NCI-H1436 treated with DMSO at 0.1 percent for 48 hours (cell line): ENCODE data around the gene EMC7.
"Not testable (repeated sequence)": the region's sequence is repeated elsewhere in the genome, so short reads cannot be mapped to it uniquely, and the experiment has no call there.

ENCODE experiments used
- DNase-seq: peaks from one replicate; lab custom pipeline; 2025; lab: John Stamatoyannopoulos, UW

Gene EMC7

GRCh38 chr15:34101366-34102174 lies at the start of gene EMC7, which contains the start of gene PGBD4:
EMC7 (minus strand) TSS chr15:34101862; CDS start chr15:34101839, 23 bp downstream.
PGBD4 (plus strand) TSS chr15:34102083; CDS start chr15:34102532, 449 bp downstream.
- peak; percentile 92 for DNase-seq

DNA sequence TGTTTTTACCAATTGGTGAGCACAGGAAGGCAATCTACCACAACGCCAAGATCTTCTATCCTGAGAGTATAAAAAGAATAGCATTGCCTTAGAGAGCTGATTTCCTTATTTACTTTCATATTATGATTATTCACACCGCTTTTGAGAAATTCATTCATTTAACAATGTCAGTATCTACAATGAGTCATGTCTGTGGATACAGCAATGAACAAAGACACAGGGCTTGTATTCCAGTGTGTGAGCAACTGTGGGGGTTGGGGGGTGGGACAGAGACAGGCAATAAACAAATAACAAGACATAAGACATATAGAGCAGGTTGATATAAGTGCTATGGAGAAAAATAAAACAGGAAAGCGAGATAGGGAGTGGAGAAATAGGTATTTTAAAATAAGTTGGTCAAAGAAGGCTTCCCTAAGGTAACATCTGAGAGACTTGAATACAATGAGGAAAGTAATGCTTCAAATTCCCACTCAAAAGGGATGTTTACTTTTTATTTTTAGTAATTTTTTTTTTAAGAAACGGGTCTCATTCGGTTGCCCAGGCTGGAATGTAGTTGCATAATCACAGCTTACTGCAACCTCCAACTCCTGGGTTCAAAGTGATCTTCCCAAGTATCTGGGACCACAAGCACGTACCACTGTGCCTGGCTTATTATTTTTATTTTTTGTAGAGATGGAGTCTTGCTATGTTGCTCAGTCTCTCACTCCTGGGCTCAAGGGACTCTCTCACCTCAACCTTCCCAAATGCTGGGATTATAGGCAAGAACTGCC lies 45.9 kb upstream of the EMC7 start:
- no peak for DNase-seq

GRCh38 chr15:34133511-34133910 lies 31.8 kb upstream of the EMC7 start:
- DNase-seq: no peak

DNA sequence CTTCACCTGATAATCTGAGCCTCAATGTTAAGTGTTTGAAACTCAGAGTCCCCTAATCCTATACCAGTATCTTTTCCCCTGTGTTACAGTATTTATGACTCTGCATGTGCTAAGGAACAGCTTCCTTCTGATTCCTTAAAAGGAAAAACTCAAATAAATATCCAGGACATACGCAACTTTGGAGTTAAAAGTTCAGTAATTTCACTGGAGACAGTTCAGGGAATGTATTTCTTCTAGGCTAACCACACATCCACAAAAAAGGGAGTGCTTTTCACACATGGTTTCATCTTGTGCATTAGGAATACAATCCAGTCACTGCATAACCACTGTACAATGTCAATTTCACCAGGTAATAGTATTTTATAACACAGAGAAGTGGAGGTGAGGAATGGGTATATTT lies 31.2 kb upstream of the EMC7 start:
- DNase-seq: no peak

DNA sequence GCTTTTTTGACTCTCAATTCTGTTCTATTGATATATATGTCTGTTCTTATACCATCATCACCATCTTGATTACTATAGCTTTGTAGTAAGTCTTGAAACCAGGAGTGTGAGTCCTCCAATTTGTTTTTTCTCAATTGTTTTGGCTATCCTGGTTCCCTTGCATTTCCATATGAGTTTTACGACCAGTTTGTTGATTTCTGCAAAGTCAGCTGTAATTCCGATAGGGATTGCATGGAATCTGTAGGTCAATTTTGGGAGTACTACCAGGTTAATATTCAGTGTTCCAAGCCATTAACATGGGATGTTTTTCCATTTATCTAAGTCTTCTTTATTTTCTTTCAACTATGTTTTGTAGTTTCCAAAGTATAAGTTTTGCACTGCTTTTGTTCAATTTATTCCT lies 27.2 kb upstream of the EMC7 start:
- DNase-seq: no peak

DNA sequence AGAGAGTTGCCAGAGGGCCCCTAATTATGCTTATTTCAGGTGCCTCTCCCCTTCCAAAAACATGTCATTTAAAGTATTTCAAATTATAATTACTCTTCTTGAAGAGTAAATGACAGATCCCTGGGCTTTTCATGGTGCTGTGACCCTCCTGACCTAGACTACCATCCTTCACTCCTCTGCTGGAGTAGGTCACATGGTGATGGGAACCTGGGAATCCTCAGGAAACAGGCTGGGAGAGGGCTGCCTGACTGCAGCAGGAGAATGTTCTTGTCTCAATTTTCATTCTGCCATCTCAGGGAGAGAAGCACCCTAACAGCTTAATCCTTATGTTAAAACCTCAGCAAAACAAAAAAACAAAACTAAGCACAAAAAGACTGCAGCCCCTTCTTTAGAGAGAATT lies 24.9 kb upstream of the EMC7 start:
- no peak for DNase-seq

DNA sequence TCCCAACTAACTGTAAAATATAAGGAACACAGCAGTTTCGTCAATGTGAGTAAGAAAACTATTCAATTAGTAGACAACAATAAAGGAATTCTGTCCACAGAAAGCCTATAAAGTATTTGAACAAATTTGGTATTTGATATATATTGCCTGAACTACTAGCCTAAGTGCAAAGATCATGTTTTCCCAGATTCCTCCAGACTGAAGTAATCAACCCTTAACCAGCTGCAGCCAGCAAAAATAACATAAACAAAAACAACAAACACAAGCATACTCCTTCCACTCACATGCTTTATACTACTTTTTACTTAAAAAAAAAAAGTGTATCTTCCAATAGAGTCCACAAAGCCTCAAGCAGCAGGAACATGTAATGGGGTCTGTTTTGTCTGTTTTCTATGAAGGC lies 24.3 kb upstream of the EMC7 start:
- no peak for DNase-seq

- DNase-seq: no peak
Measured at GRCh38 chr15:34124651-34125050, 23.0 kb upstream of the EMC7 start.

DNA sequence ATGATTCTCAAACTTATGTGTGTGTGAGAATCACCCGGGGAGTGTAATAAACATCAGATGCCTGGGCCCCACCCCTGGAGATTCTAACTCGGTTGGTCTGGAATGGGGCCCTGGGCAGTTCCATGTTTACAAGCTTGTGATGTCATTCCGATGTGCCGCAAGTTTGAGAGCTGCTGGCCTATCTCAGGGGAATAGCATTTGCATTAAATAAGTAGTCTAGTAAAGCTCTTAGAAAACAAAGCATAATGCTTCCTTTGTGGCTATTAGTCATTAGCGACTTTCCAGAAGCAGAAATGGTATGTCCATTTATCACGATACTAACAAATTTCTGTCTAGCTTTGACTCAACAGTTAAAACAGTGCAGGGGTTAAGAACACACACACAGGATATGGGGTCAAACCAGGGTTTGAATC lies 21.1 kb upstream of the EMC7 start:
- DNase-seq: no peak

DNA sequence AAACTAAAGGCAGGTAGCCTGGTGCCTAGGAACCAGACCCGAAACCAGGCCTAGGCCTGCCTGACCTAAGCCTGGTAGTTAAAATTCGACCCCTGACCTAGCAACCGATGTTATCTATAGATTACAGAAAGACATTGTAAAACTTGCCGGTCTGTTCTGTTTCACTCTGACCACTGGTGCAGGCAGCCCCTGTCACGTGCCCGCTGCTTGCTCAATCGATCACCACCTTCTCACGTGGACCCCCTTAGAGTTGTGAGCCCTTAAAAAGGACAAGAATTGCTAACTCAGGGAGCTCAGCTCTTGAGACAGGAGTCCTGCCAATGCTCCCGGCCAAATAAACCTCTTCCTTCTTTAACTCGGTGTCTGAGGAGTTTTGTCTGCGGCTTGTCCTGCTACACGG lies 20.1 kb upstream of the EMC7 start:
- DNase-seq: not testable (repeated sequence)

DNA sequence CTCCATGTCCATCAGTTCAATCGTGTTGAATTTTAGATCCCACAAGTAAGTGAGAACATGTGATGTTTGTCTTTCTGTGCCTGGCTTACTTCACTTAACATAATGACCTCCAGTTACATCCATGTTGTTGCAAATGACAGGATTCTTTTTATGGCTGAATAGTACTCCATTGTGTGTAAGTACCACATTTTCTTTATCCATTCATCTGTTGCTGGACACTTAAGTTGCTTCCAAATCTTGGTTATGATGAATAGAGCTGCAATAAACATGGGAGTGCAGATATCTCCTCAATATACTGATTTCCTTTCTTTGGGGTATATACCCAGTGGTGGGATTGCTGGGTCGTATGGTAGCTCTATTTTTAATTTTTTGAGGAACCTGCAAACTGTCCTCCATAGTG lies 18.8 kb upstream of the EMC7 start:
- DNase-seq: not testable (repeated sequence)

DNA sequence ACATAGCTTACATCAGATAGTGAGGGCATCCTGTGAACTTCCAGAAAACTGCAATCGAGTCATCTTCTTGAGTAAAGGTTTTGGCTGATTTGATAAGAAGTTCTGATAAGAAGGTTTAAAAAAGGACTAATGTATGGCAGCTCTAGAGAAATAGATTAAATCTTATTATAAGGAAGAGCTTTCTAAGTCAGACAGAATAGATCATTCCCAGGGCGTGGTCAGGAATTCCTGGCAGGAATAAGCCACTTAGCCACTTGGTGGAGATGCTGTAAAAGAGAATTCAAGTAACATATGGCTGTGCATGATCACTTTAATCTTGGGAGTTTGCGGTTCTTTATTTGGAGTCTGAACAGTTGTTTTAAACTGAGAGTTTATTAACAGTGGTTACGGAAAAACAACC lies 17.6 kb upstream of the EMC7 start:
- no peak for DNase-seq

GRCh38 chr15:34116620-34117019 lies 15.0 kb upstream of the EMC7 start:
- no peak for DNase-seq

DNA sequence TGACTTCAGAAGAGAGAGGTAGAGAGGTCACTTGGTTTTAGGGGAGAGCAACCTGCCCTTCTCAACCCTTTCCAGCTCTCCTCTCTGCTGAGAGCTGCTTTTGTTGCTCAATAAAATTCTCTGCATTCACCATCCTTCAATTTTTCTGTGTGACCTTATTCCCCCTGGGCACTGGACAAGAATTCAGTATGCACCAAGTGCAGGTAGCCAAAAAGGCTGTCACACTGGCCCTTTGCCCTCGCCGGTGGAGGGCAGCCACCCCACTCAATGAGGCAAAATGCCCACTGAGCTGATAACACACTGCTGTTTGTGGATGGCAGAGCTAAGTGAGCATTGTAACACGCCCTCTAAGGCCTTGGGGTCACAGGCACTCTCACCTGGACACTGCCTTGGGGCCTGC lies 13.1 kb upstream of the EMC7 start:
- no peak for DNase-seq

DNA sequence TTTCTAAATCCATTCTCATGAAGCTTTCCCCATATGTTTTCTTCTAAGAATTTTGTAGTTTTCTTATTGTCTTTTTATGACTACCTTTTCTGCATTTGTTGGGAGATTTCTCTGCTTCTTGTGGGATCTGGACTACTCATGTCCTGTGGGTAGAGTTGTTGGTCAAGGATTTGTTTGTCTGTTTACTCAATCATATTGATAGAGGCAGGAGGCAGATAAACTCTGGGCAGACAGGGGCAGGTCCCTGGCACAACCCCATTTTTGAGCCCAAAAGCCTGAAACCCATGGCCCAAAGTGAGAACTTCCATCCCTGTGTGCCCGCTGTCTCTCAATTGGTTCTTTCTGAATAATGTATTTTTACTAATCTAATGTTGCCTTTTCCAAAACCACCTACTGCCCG lies 12.6 kb upstream of the EMC7 start:
- no peak for DNase-seq

DNA sequence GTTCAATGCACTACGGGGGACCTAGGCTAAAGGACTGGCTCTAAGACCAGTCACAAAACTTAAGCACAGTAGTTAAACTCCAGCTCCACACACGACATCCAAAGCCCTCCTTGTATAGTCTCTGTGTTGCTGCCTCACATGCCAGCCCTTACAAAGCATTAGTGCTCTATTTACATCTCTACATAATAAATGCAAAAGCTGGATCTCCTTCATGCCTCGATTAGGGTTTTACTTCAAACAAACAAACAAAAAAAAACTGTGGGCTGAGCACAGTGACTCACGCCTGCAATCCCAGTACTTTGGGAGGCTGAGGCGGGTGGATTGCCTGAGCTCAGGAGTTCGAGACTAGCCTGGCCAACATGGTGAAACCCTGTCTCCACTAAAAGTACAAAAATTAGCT lies 9.8 kb upstream of the EMC7 start:
- DNase-seq: no peak

DNA sequence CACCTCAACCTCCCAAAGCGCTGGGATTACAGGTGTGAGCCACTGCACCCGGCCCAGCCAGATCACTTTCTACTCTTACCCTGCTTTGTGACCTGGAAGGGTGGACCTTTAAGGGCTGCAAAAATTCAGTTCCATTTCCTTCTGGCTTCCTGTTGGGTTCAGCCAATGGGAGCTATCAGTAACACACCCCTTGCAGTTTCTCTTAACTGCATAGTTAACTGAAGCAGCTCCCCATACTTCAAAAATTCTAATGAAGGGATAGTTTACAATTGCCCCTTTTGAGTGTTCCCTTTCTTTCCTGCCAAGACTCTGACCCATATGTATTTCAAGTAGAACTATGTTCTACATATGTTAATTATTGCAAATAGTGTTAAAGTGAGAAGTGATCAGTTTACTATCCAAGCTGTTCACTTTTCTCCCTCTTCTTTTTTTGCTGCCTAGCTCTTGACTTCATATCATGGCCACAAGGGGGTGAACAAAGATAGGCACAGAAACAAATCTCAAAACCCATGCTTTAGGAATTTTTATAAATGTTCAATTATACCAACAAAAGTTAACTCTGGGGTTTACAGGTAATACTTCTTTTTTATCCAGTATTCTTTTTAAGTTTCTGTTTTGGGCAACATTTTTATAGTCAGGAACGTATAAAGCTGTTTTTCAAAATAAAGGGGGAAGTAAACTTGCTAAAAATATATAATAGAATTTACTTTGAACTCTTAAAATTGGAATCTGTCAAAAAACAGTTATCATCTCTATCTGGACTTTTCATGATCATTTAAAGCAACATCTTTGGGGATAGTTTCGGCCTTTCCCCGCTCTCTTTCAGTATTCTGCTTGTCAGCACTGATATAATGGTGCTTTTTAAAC lies 8.4 kb upstream of the EMC7 start:
- no peak for DNase-seq

GRCh38 chr15:34107315-34107714 lies 5.7 kb upstream of the EMC7 start:
- no peak for DNase-seq

DNA sequence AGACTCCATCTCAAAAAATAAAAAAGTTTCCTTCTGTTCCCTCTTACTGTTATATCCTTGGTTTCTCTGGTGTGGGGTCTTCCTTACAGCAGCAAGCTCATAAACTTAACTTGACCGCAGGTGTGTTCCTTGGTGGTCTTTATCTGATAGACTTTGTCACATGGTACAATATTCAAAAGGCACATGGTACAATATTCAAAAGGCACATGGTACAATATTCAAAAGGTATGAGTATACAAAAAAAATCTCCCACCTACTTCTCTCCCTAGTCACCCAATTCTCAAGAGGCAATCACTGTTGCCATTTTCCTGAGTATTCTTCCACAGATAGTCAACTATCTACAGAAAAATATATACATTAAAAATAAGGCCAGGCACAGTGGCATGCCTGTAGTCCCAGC lies 4.8 kb upstream of the EMC7 start:
- DNase-seq: no peak

DNA sequence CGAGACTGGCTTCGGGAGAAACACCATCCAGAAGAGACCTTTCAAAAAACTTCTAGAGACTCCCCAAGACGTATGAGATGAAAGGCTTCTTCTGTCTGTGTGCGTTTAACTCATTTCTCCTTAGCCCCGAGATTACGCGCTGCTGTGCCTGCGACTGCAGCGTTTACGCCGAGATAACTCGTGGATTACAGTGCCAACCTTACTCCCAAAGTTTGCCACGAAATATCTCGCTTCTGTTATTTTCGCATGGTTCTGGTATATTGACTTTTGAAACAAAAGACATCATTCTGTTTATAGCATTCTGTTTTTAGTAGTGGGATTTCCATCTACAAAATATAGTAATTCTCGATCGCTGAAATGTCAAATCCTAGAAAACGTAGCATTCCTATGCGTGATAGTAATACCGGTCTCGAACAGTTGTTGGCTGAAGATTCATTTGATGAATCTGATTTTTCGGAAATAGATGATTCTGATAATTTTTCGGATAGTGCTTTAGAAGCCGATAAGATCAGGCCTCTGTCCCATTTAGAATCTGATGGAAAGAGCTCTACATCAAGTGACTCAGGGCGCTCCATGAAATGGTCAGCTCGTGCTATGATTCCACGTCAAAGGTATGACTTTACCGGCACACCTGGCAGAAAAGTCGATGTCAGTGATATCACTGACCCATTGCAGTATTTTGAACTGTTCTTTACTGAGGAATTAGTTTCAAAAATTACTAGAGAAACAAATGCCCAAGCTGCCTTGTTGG lies 688 bp upstream of the EMC7 start:
- DNase-seq: no peak

DNA sequence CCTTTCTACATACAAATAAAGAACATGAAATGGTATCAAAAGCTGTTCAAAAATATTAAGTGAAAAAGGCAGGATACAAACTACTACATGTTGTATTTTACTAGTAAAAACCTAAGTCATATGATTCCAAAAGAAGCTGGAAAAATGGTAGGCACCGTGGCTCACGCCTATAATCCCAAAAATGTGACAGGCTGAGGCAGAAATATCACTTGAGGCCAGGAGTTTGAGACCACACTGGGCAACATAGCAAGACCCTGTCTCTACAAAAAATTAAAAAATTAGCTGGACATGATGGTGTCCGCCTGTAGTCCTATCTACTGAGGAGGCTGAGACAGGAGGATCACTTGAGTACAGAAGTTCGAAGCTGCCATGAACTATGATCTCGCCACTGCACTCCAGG lies 1.7 kb downstream of the EMC7 start:
- no peak for DNase-seq

DNA sequence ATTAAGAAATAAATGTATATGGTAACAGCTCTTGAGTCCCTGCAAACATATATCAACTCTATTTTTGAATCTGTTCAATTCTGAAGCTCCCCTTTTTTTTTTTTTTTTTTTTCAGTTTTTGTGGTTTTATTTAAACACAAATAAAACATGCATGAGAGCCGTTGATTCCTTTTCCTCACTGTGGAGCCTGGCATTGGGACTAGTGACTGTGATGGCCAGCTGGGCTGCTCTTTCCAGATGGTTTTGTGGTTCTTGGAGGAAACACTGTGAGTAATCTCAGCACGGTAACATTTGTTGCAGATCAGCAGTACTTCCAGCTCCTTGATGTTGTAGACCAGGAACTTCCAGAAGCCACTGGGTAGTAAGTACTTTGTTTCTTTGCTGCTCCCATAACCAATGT lies 15.9 kb downstream of the EMC7 start:
- no peak for DNase-seq
